HepG2 (cell line): ENCODE results near the gene PGK1.
"Not testable (repeated sequence)": the region's sequence is repeated elsewhere in the genome, so short reads cannot be mapped to it uniquely, and the experiment has no call there.

Source experiments
- CTCF ChIP-seq: sonication (generic); formaldehyde crosslinking; IDR thresholded peaks from 2 replicates; pipeline ENCODE4 v1.5.0; 2020; ENCODE audit warnings: mild to moderate bottlenecking, missing genetic modification reagents, moderate library complexity
- DDIT3 ChIP-seq: sonication (generic); formaldehyde crosslinking; IDR thresholded peaks from 2 replicates; pipeline ENCODE4 v1.4.0; 2020; ENCODE audit warnings: mild to moderate bottlenecking, missing genetic modification reagents
- EP300 ChIP-seq, 3 experiments: sonication (generic) in 1 of 3; formaldehyde crosslinking in 1 of 3; IDR thresholded peaks; 2 replicates each; pipeline versions ENCODE4 v1.5.1 to v1.6.1; 2011 to 2020; ENCODE audit warnings: low read depth in 2 of 3, low read length in 2 of 3, borderline replicate concordance in 1 of 3, improper control_type of control experiment in 1 of 3, mild to moderate bottlenecking in 1 of 3, missing genetic modification reagents in 1 of 3, moderate library complexity in 1 of 3
- FOXA1 ChIP-seq, 2 experiments: fragments of 450-650 bp in 1 of 2; sonication (generic) in 1 of 2; formaldehyde crosslinking in 1 of 2; IDR thresholded peaks; 2 replicates each; pipeline versions ENCODE4 v1.4.0 to v1.6.1; 2016 to 2020; ENCODE audit warnings: missing genetic modification reagents in 1 of 2
- HDAC1 ChIP-seq: sonication (generic); formaldehyde crosslinking; IDR thresholded peaks from 2 replicates; pipeline ENCODE4 v1.5.1; 2020; ENCODE audit warnings: mild to moderate bottlenecking, missing genetic modification reagents
- MTF1 ChIP-seq: sonication (generic); formaldehyde crosslinking; IDR thresholded peaks from 2 replicates; pipeline ENCODE4 v1.5.0; 2020; ENCODE audit warnings: missing genetic modification reagents
- NFE2 ChIP-seq: sonication (generic); formaldehyde crosslinking; IDR thresholded peaks from 2 replicates; pipeline ENCODE4 v1.4.0; 2020; ENCODE audit warnings: missing genetic modification reagents
- TCF12 ChIP-seq, 2 experiments: fragments of 450-650 bp in 1 of 2; sonication (generic) in 1 of 2; formaldehyde crosslinking in 1 of 2; IDR thresholded peaks; 2 replicates each; pipeline versions ENCODE4 v1.6.1 to v1.8.0; 2017 to 2022; ENCODE audit warnings: antibody characterized with exemption in 1 of 2, mild to moderate bottlenecking in 1 of 2, missing genetic modification reagents in 1 of 2, moderate library complexity in 1 of 2
- ZNF362 ChIP-seq: sonication (generic); formaldehyde crosslinking; IDR thresholded peaks from 2 replicates; pipeline ENCODE4 v1.4.0; 2020; ENCODE audit warnings: missing genetic modification reagents, mild to moderate bottlenecking, borderline replicate concordance
- ZNF567 ChIP-seq: sonication (generic); formaldehyde crosslinking; IDR thresholded peaks from 2 replicates; pipeline ENCODE4 v1.8.1; 2023; ENCODE audit warnings: mild to moderate bottlenecking, missing genetic modification reagents, borderline replicate concordance

GRCh38 chrX:78125781-78126180 lies 21.7 kb downstream of the PGK1 start:
- not testable (repeated sequence) for TF ChIP-seq ZNF362; FOXA1 (IDR thresholded peaks at IDR 0.05); FOXA1 (CRISPR knock-in tag; IDR thresholded peaks at IDR 0.05); EP300 (IDR thresholded peaks at IDR 0.05; ENCODE audit: low read depth in 2 of 2, low read length in 2 of 2); EP300 (CRISPR knock-in tag; IDR thresholded peaks at IDR 0.05; ENCODE audit: borderline replicate concordance); HDAC1 (CRISPR knock-in tag); MTF1 (CRISPR knock-in tag); CTCF; TCF12 (IDR thresholded peaks at IDR 0.05); TCF12 (CRISPR knock-in tag; IDR thresholded peaks at IDR 0.05); ZNF567 (CRISPR knock-in tag); DDIT3; NFE2 (CRISPR knock-in tag)
